ENCODE data around the gene STYX.

- TF ChIP-seq, protein P1, sequence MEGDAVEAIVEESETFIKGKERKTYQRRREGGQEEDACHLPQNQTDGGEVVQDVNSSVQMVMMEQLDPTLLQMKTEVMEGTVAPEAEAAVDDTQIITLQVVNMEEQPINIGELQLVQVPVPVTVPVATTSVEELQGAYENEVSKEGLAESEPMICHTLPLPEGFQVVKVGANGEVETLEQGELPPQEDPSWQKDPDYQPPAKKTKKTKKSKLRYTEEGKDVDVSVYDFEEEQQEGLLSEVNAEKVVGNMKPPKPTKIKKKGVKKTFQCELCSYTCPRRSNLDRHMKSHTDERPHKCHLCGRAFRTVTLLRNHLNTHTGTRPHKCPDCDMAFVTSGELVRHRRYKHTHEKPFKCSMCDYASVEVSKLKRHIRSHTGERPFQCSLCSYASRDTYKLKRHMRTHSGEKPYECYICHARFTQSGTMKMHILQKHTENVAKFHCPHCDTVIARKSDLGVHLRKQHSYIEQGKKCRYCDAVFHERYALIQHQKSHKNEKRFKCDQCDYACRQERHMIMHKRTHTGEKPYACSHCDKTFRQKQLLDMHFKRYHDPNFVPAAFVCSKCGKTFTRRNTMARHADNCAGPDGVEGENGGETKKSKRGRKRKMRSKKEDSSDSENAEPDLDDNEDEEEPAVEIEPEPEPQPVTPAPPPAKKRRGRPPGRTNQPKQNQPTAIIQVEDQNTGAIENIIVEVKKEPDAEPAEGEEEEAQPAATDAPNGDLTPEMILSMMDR (conservative IDR thresholded peaks at IDR 0.05; ENCODE audit: low read depth in 2 of 2): no peak
- TF ChIP-seq POLR2AphosphoS5 (IDR thresholded peaks at IDR 0.05; ENCODE audit: low read depth) (no peak), EZH2phosphoT487 (IDR thresholded peaks at IDR 0.05; ENCODE audit: unreplicated experiment) (no peak), JUNB (IDR thresholded peaks at IDR 0.05; ENCODE audit: unreplicated experiment) (no peak), EZH2 (IDR thresholded peaks at IDR 0.05; ENCODE audit: low read depth, unreplicated experiment) (no peak), NANOG (IDR thresholded peaks at IDR 0.05; ENCODE audit: borderline replicate concordance) (no peak)
Measured at GRCh38 chr14:52801014-52801712, 71.2 kb downstream of the STYX start.

All from GM23338 (cell line).